HG02852 (cell line): ENCODE results near the gene KTN1.
A peak's percentile ranks its signal among the peaks of the same experiment; 100 is the strongest.

ENCODE experiments used
- ATAC-seq: cut with Tn5 transposase; IDR thresholded peaks from one replicate; pipeline ENCODE4 v1.9.1; 2021; ENCODE audit warnings: mild to moderate bottlenecking, moderate library complexity; ENCODE audit not compliant: unreplicated experiment

The KTN1 gene

DNA sequence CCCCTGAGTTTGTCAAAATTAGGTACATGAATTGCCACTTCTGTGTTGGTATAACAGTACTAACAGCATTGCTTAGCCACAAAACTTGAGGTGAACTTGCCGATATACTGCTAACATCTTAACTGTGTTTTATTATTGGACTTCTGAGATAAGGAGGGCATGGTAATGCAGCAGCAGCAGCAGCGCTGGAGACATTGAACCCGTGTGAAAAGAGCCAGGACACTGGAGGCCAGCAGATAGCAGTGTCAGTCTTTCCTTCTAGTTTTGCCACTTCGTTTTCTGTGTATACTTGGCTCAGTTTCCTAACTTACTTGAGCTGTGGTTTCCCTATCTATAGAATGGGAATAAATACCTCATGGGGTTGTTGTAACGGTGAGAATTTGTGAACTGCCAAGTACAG, 82.7 kb downstream of the KTN1 start:
- ATAC-seq, result no peak

DNA sequence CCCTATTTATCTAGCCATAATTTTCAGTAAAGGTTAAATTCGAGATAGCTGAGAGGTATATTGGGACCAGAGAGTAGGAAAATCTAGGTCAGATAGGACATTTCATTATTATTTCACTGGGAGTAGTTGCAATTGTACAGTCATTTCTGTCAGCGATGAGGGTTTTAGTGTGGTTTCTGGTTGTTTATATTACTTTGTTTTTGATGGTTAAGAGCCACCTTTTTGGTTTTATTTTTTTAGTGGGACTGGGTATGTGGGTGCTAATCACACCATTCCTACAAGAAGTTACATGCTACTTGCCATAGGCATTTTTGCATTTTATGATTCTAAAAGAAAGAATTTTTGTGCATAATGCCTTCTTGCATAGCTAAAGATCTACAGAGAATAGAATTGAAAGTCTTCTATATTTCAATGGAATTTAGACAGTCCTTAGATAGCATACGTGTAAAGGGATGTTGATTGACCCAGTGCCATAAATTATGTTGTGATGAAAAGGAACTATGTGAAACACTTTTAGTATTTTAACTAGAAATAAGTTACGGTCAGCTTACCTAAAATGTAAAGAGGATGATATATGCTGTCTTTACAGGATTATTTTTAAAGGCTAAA, 85.2 kb downstream of the KTN1 start:
- peak; percentile 66 for ATAC-seq

DNA sequence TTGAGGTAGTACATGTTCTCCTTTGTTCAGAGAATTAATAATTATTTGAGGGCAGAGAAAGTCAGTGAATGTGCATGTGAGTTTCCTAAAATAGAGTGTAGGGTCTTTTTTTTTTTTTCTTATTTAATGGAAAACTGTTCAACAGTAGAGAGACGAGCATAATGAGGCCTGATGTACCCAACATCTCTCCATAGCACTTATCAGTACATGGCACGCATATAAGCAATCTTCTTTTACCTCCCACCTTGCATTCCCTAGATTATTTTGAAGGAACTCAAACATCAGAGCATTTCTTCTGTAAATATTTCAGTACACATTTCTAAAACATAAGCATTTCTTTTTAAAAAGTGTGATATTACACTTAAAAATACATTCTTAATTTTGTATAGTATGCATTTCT, 87.8 kb downstream of the KTN1 start:
- no peak for ATAC-seq

DNA sequence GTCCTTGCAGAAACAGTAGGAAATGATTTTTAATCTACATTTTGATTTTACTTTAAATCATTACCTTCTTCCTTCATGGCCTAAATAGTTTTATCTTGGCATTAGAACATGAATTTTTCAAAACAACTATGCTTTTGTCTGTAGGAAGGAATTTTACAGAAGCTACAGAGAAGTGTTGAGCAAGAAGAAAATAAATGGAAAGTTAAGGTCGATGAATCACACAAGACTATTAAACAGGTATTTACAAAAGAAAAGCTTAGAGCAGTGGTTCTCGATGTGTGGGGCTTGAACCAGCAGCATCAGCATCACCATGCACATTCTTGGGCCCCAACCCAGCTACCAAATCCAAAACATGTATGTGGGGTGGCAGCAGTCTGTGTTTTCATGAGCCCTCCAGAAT, 91.6 kb downstream of the KTN1 start:
- ATAC-seq, result no peak

DNA sequence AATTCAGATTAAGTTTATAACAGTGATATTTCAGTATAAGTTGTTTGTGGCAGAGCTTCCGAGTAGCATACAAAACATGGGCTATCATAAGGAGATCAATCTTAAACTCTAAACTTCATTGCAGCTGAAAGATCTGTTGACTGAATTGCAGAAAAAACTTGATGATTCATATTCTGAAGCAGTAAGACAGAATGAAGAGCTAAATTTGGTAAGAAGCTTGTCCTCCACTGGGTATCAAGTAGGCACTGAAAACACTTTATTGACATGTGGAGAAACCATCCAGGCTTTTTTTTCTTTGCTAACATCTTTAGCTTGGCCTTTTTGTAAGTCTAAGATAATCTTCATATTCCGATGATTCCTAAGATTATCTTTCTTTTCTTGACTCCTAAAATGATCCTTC, 93.0 kb downstream of the KTN1 start:
- no peak for ATAC-seq

DNA sequence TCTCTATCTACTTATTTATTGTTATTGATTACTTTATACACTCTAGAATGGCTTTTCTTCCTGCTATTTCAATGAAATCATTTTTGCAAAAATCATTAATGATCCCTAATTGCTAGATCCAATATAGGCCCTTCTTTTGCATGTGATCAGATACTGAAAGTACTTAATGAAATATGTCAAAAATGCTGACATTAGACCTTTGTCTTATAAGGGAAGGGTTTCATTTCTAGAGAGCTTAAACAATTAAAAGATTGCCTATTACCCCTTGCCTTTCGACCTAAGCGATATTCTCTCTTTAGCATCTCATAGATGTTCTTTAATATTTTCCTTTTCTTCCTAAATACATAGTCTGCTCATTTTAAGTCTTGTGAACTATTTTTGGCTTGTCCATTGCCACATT, 101.1 kb downstream of the KTN1 start:
- no peak for ATAC-seq

- ATAC-seq, result no peak
These were observed 105.1 kb downstream of the KTN1 start for GRCh38 chr14:55684956-55685584.

- no peak for ATAC-seq
These were observed 106.7 kb downstream of the KTN1 start for GRCh38 chr14:55686713-55687112.

- no peak for ATAC-seq
These were observed 108.6 kb downstream of the KTN1 start for GRCh38 chr14:55688566-55688965.

DNA sequence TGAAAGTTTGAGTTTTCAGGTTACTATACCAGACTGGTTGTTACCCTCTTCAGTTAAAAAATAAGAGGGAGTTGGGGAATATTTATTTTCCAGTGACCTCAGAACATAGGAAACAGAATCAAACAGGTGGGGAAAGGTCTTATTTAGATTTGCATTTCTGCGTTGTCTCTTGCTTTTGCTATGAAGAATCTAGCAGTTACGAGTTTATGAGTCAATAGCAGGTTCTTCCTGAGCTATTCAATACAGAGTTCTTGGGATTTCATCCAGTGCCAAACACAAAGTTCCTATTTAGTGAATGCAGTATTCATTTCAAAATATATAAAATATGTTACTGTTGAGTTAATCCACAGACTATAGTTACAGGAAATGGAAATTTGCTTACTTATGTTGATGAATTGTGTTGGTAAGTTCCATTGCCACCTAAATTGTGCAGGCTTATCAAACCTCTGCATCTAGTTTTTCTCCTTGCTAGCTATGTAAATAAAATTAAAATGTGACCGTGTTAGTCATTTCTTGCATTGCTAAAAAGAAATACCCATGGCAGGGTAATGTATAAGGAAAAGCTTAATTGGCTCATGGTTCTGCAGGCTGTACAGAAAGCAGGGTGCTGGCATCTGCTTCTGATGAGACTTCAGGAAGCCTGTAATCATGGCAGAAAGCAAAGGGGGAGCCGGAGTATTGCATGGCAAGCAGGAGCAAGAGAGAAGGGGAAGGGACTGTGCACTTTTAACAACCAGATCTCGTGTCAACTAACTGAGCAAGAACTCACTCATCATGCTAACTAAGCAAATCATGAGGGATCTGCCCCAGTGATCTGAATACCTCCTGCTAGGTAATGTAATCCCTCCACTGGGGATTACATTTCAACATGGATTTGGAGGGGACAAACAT, 110.2 kb downstream of the KTN1 start:
- ATAC-seq, result peak; percentile 64

DNA sequence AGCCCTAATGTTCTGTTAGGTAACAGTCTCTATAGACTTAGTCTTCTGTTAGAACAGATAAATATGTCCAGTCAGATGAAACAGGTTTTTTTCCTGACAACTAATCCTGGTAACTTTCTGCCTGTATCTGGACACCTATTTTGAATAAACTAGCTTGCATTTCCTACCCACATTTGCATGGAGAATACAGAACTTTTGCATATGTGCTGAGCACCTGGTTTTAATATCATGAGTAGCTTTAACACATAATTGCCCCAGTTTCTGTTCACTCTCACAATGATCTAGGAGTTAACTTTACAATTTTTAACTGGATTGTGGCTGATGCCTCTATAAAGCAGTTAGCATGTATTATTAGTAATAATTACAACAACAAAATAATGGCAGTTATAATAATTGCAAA, 111.7 kb downstream of the KTN1 start:
- ATAC-seq, result no peak

GRCh38 chr14:55693904-55694303, 113.9 kb downstream of the KTN1 start:
- ATAC-seq, result no peak

- ATAC-seq, result no peak
These were observed 117.4 kb downstream of the KTN1 start for GRCh38 chr14:55697414-55697861.

- ATAC-seq, result no peak
These were observed 118.0 kb downstream of the KTN1 start for GRCh38 chr14:55698051-55698450.

- ATAC-seq, result no peak
These were observed 119.4 kb downstream of the KTN1 start for GRCh38 chr14:55699131-55700057.

- peak; percentile 99 for ATAC-seq
These were observed 121.6 kb downstream of the KTN1 start for GRCh38 chr14:55701638-55702037.

GRCh38 chr14:55702511-55702910, 122.5 kb downstream of the KTN1 start:
- no peak for ATAC-seq

- ATAC-seq, result no peak
These were observed 124.6 kb downstream of the KTN1 start for GRCh38 chr14:55704654-55705053.

DNA sequence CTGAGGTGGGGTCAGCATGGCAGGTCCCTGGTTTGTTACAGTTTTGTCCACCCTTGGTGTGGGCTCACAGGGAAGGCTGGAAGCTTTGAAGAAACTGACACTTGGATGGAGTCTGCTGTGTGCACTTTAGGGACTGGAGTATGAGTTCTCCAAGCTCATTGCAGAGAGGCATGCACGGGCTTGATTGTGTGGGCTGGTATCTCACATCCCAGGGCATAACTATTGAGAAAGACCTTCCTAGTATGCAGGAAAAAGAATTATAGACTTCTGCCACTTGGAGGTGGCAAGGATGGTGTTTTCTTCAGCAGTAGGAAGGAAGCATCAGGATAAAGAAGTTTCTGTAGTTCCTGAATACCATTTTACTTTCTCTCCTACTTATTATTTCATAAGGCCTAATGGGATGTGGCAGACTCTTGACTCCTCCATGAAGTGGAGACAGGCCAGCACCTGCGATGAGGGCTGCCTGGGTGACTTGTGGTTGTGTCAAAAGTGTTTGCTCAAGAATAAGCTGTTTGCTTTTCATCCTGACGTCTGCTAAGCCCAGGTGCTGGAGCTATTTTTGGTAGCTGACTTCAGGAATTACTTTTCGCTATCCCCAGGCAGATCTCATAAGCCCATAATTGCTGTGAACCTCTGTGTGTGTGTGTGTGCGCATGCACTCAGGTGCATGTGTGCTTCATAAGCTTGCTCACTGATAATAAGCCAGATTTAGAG, 125.8 kb downstream of the KTN1 start:
- no peak for ATAC-seq

DNA sequence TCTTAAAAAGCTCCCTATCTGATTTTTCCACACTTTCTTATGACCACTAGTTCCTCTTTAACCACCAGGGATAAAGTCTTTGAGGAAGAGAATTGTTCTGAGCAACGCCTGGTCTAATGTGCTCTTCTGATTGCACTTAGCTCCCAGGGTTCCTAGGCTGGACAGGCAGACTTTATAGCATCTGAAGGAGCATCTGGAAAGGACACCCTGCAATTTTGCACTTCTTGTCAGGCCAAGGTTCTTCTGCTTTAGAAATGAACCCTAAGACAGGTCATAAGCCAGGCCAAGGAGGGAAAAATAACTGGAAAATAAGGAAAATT, 126.3 kb downstream of the KTN1 start:
- ATAC-seq, result no peak
